Measurements from ENCODE around the gene NEK10. TPM values are rescaled to one million over a fixed set of nuclear protein-coding genes. Genes with fewer than 3 reads are reported as not detected.

NEK10 gene
- total and polyA plus RNA-seq, 9 of the 15 experiments (the other 6 are each of a cell fraction or from before 2014, with no cell fraction given) = 0.07 TPM; not detected in 8

DNA sequence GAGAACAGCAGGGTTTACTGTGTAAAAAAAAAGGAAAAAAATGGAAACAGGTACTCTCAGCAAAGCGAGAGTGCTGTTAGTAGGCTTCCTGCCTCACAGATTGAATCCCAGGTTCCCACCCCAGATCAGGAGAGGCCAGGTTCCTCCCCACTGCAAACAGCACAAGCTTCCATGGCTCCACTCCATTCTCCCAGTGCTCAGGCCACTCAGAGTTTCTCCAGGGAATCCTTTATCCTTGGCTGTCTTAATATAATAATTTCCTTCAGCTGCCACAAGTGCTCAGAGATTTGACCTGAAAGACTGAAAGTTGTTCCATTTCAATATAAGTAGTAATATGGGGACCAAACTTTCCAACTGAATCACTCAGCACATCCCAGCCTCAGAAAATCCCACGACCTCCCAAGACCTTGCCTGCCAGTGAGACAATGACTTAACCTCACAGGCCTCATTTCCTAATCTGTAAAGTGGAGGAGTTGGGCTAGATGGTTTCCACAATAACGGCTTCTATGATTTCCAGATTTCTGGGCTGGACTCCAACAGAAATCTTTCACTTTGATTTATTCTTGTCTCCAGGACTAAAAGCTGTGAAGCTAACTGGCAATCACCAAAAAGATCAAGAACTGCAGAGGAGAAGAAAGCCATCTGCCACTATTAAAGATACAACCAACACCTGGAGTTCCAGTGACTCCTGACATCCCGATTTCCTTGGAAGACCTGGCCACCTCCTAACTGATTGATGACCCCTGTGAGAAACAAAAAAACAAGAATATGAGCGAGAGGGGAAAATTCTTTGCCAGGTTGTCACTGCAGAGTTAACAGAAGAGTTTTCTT is 289.5 kb downstream of the NEK10 start (continued):
- TF ChIP-seq, protein P1, sequence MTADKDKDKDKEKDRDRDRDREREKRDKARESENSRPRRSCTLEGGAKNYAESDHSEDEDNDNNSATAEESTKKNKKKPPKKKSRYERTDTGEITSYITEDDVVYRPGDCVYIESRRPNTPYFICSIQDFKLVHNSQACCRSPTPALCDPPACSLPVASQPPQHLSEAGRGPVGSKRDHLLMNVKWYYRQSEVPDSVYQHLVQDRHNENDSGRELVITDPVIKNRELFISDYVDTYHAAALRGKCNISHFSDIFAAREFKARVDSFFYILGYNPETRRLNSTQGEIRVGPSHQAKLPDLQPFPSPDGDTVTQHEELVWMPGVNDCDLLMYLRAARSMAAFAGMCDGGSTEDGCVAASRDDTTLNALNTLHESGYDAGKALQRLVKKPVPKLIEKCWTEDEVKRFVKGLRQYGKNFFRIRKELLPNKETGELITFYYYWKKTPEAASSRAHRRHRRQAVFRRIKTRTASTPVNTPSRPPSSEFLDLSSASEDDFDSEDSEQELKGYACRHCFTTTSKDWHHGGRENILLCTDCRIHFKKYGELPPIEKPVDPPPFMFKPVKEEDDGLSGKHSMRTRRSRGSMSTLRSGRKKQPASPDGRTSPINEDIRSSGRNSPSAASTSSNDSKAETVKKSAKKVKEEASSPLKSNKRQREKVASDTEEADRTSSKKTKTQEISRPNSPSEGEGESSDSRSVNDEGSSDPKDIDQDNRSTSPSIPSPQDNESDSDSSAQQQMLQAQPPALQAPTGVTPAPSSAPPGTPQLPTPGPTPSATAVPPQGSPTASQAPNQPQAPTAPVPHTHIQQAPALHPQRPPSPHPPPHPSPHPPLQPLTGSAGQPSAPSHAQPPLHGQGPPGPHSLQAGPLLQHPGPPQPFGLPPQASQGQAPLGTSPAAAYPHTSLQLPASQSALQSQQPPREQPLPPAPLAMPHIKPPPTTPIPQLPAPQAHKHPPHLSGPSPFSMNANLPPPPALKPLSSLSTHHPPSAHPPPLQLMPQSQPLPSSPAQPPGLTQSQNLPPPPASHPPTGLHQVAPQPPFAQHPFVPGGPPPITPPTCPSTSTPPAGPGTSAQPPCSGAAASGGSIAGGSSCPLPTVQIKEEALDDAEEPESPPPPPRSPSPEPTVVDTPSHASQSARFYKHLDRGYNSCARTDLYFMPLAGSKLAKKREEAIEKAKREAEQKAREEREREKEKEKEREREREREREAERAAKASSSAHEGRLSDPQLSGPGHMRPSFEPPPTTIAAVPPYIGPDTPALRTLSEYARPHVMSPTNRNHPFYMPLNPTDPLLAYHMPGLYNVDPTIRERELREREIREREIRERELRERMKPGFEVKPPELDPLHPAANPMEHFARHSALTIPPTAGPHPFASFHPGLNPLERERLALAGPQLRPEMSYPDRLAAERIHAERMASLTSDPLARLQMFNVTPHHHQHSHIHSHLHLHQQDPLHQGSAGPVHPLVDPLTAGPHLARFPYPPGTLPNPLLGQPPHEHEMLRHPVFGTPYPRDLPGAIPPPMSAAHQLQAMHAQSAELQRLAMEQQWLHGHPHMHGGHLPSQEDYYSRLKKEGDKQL (CRISPR knock-in tag; IDR thresholded peaks at IDR 0.05; ENCODE audit: borderline replicate concordance) = no peak
- TF ChIP-seq CBX5 (IDR thresholded peaks at IDR 0.05; ENCODE audit: borderline replicate concordance, low read depth) (no peak), FOXA3 (CRISPR knock-in tag; conservative IDR thresholded peaks at IDR 0.05 in 1 of 2, IDR thresholded peaks at IDR 0.05 in 1 of 2) (no peak), MAZ (CRISPR knock-in tag; conservative IDR thresholded peaks at IDR 0.05 in 1 of 2, IDR thresholded peaks at IDR 0.05 in 1 of 2) (no peak)
